Measurements from ENCODE around the gene HNRNPA2B1.
"Not testable (repeated sequence)": the region's sequence is repeated elsewhere in the genome, so short reads cannot be mapped to it uniquely, and the experiment has no call there.

HNRNPA2B1 gene

DNA sequence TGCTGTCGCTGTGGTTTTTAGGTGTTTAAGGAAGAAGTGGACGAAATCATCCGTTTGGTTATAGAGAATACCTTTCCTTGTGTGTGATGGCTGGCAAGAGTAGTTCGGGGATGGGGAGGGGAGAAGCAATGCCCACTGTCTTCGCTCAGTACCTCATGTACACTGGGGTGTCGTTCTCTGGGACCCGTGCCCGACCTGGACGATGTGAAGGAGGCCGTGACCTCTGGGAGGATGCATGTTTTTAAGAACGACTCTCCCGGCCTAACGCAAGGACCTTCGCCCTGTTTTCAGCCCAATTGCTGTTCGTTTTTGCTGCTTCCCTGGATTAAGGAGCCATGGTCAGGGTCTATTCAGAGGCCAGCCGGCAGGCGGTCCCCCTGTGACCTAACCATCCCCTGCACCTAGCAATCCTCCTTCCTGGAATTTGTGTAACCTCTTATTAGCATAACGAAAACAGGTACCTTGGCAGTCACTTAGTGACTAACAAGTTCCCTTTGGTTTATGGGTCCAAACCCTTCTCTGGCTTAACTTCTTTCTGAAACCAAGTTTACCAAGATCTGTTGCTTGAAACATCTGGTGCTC, 47.2 kb downstream of the HNRNPA2B1 start:
- DNase-seq (ENCODE audit: extremely low read depth, insufficient read length) = peak; percentile 62
- Histone ChIP-seq H3K4me3 (replicated peaks; ENCODE audit: low read depth, low read length) (peak overlapping the region; percentile 69), H3K27me3 (replicated peaks; ENCODE audit: control insufficient read depth, insufficient read depth, low read length) (no peaks in the 10 kb centered on the region), H3K36me3 (ENCODE audit: control insufficient read depth, insufficient read depth, low read length) (no peaks in the 10 kb centered on the region)
- TF ChIP-seq, protein P1, sequence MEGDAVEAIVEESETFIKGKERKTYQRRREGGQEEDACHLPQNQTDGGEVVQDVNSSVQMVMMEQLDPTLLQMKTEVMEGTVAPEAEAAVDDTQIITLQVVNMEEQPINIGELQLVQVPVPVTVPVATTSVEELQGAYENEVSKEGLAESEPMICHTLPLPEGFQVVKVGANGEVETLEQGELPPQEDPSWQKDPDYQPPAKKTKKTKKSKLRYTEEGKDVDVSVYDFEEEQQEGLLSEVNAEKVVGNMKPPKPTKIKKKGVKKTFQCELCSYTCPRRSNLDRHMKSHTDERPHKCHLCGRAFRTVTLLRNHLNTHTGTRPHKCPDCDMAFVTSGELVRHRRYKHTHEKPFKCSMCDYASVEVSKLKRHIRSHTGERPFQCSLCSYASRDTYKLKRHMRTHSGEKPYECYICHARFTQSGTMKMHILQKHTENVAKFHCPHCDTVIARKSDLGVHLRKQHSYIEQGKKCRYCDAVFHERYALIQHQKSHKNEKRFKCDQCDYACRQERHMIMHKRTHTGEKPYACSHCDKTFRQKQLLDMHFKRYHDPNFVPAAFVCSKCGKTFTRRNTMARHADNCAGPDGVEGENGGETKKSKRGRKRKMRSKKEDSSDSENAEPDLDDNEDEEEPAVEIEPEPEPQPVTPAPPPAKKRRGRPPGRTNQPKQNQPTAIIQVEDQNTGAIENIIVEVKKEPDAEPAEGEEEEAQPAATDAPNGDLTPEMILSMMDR (IDR thresholded peaks at IDR 0.05; ENCODE audit: insufficient read depth, low read length, poor library complexity, severe bottlenecking) = no peak

DNA sequence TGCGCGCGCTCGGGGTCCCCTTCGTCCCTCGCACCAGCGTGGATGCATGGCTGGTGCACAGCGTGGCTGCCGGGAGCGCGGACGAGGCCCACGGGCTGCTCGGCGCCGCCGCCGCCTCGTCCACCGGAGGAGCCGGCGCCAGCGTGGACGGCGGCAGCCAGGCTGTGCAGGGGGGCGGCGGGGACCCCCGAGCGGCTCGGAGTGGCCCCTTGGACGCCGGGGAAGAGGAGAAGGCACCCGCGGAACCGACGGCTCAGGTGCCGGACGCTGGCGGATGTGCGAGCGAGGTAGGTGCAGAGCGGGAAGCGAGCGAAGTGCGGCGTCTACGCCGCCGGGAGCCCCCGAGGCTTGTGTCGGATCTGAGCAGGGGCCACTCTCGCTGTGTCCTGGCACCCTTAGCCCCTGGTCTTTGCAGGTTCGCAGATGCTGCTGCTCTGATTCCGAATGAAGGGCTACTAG, 47.7 kb downstream of the HNRNPA2B1 start:
- H3K36me3 ChIP-seq (ENCODE audit: control insufficient read depth, insufficient read depth, low read length); H3K27me3 ChIP-seq (replicated peaks; ENCODE audit: control insufficient read depth, insufficient read depth, low read length): not testable (repeated sequence)
- H3K4me3 ChIP-seq (replicated peaks; ENCODE audit: low read depth, low read length) = peak overlapping the region; percentile 69
- peak; percentile 62 for DNase-seq (ENCODE audit: extremely low read depth, insufficient read length)

DNA sequence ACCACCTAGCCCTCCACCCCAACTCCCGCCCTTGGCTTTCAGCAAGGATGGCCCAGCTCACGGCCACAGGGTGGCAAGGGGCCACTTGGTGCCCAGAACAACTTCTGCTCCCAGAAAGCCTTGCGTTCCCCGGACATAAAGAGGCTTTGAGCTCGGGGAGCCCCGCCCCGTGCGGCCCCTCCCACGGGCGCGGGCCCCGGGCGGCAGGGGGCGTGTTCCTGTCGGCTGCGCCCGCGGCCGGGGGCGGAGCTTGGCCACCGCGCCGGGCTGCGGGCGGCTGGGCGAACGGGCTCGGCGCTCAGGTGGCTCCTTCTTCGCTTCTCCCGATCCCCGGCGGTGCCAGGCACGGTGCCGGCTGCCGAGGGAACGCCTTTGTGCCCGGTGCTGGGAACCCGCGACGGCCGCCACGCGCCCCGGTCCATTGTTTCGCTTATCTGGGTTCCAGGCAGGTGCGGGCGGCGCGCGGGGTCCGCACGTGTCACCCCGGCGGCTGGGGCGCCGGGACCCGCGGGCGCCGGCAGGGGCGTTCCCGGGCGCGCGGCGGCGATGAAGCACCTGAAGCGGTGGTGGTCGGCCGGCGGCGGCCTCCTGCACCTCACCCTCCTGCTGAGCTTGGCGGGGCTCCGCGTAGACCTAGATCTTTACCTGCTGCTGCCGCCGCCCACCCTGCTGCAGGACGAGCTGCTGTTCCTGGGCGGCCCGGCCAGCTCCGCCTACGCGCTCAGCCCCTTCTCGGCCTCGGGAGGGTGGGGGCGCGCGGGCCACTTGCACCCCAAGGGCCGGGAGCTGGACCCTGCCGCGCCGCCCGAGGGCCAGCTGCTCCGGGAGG, 48.4 kb downstream of the HNRNPA2B1 start, which contains the start of gene NFE2L3:
Gene NFE2L3 (plus strand): TSS at position 246 of the 829 bp plus-strand sequence. CDS start 301 bp downstream, at position 547.
- Histone ChIP-seq H3K36me3 (ENCODE audit: control insufficient read depth, insufficient read depth, low read length) (no peaks in the 10 kb centered on the region), H3K4me3 (replicated peaks; ENCODE audit: low read depth, low read length) (peak within 1 kb of the TSS; percentile 69), H3K27me3 (replicated peaks; ENCODE audit: control insufficient read depth, insufficient read depth, low read length) (no peaks in the 10 kb centered on the region)
- TF ChIP-seq, protein P1 (IDR thresholded peaks at IDR 0.05; ENCODE audit: insufficient read depth, low read length, poor library complexity, severe bottlenecking) = no peak
- peak; percentile 91 for DNase-seq (ENCODE audit: extremely low read depth, insufficient read length)

DNA sequence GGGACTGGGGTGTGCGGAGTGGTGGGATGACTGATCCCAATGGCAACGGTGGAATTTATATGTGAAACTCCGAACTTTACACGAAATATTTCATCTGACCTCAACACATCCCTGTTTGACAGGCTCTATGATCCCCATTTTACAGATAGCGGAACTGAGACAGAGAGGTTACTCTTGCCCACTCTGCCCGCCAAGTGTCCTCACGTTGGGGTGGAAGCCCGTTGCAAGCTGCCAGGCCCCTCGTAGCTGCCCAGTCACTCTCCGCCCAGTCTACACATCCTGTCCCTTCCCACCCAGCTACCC, 48.9 kb downstream of the HNRNPA2B1 start:
- Histone ChIP-seq H3K36me3 (ENCODE audit: control insufficient read depth, insufficient read depth, low read length) (no peaks in the 10 kb centered on the region), H3K4me3 (replicated peaks; ENCODE audit: low read depth, low read length) (peak overlapping the region; percentile 67), H3K27me3 (replicated peaks; ENCODE audit: control insufficient read depth, insufficient read depth, low read length) (no peaks in the 10 kb centered on the region)
- DNase-seq (ENCODE audit: extremely low read depth, insufficient read length) = no peak
- TF ChIP-seq, protein P1 (IDR thresholded peaks at IDR 0.05; ENCODE audit: insufficient read depth, low read length, poor library complexity, severe bottlenecking) = no peak

DNA sequence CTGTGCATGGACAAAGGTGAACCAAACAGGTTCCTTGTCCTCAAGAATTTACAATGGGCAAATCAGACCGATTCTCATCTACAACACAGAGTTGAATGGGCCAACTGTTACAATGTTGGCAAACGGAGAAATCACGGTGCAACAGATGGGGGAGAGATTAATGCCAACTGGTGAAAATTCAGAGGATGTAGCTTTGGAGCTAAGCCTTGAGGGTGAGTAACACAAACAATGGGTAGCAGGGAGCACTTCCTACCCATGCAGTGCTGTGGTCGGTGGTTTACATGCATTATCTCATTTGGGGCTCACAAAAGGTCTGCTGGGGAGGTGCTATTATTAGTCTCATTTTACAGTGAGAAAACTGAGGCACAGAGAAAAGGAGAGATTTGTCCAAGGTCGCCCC, 49.5 kb downstream of the HNRNPA2B1 start:
- no peak for DNase-seq (ENCODE audit: extremely low read depth, insufficient read length)
- TF ChIP-seq, protein P1 (IDR thresholded peaks at IDR 0.05; ENCODE audit: insufficient read depth, low read length, poor library complexity, severe bottlenecking) = no peak
- no peak overlapping the region for H3K4me3 ChIP-seq (replicated peaks; ENCODE audit: low read depth, low read length)

DNA sequence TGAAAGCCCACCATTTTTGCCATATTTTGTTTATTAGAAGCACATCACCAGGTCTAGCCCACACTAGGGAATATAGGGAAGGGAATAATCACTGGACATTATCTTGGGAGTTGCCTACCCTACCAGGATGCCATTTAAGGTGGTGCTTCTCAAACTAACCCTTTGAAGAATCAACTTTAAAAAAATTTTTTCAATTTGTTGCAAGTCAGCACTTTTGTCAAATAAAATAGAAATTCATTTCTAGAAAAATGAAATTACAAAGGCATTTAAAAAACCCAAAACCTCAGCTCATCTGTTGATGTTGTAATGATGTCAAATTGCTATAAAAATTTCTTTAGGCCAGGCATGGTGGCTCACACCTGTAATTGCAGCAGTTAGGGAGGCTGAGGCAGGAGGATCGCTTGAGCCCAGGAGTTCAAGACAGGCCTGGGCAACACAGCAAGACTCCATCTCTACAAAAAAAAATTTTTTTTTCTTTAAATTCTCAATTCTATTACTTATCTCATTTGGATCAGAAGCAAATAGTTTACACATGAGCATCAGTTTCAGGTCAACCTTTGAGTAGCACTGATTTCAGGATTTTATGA, 51.1 kb downstream of the HNRNPA2B1 start:
- DNase-seq (ENCODE audit: extremely low read depth, insufficient read length) = no peak
- Histone ChIP-seq H3K4me3 (replicated peaks; ENCODE audit: low read depth, low read length) (no peak overlapping the region), H3K36me3 (ENCODE audit: control insufficient read depth, insufficient read depth, low read length) (no peaks in the 10 kb centered on the region), H3K27me3 (replicated peaks; ENCODE audit: control insufficient read depth, insufficient read depth, low read length) (no peaks in the 10 kb centered on the region)
- TF ChIP-seq, protein P1 (IDR thresholded peaks at IDR 0.05; ENCODE audit: insufficient read depth, low read length, poor library complexity, severe bottlenecking) = no peak

More for the DNA sequence above, 49.5 kb downstream of the HNRNPA2B1 start:
- H3K36me3 ChIP-seq (ENCODE audit: control insufficient read depth, insufficient read depth, low read length) = no peaks in the 10 kb centered on the region
- no peaks in the 10 kb centered on the region for H3K27me3 ChIP-seq (replicated peaks; ENCODE audit: control insufficient read depth, insufficient read depth, low read length)

DNA sequence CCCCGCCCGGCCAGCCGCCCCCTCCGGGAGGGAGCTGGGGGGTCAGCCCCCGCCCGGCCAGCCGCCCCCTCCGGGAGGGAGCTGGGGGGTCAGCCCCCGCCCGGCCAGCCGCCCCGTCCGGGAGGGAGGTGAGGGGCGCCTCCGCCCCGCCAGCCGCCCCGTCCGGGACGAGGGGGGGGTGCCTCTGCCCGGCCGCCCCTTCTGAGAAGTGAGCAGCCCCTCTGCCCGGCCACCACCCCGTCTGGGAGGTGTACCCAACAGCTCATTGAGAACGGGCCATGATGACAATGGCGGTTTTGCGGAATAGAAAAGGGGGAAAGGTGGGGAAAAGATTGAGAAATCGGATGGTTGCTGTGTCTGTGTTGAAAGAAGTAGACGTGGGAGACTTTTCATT, 52.2 kb downstream of the HNRNPA2B1 start:
- not testable (repeated sequence) for H3K4me3 ChIP-seq (replicated peaks; ENCODE audit: low read depth, low read length); H3K36me3 ChIP-seq (ENCODE audit: control insufficient read depth, insufficient read depth, low read length); DNase-seq (ENCODE audit: extremely low read depth, insufficient read length); H3K27me3 ChIP-seq (replicated peaks; ENCODE audit: control insufficient read depth, insufficient read depth, low read length)

DNA sequence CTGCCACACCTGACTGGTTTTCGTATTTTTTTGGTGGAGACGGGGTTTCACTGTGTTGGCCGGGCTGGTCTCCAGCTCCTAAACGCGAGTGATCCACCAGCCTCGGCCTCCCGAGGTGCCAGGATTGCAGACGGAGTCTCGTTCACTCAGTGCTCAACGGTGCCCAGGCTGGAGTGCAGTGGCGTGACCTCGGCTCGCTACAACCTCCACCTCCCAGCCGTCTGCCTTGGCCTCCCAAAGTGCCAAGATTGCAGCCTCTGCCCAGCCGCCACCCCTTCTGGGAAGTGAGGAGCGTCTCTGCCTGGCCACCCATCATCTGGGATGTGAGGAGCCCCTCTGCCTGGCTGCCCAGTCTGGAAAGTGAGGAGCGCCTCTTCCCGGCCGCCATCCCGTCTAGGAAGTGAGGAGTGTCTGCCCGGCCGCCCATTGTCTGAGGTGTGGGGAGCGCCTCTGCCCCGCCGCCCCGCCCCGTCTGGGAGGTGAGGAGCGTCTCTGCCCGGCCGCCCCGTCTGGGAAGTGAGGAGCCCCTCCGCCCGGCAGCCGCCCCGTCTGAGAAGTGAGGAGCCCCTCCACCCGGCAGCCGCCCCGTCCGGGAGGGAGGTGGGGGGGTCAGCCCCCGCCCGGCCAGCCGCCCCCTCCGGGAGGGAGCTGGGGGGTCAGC, 52.8 kb downstream of the HNRNPA2B1 start:
- not testable (repeated sequence) for DNase-seq (ENCODE audit: extremely low read depth, insufficient read length); H3K4me3 ChIP-seq (replicated peaks; ENCODE audit: low read depth, low read length)

More for the DNA sequence above, 52.8 kb downstream of the HNRNPA2B1 start:
- not testable (repeated sequence) for H3K27me3 ChIP-seq (replicated peaks; ENCODE audit: control insufficient read depth, insufficient read depth, low read length); H3K36me3 ChIP-seq (ENCODE audit: control insufficient read depth, insufficient read depth, low read length)

Data from GM06990 (cell line).